ENCODE results near the gene CHD6. TPM values are rescaled to one million over a fixed set of nuclear protein-coding genes. Genes with fewer than 3 reads are reported as not detected.

Gene CHD6
- total RNA-seq, 1 donor: 33.1 TPM

DNA sequence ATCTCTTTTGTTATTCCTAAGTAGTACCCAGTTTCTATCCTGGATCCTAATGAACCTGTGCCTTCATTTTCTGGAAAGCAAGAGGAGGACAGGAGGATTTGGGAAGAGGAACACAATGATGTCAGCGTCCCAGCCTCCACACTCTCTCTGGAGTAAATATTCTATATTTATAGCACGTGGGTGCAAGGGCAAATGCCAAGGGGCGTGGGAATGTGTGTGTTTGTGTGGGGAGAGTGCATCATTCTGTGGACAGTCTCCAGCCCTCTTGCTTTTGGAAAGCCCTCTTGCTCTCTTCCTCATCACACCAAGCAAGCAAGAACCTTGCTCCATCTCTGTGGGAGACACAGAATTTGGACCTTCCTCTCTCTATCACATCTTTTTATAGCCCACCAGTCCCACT lies 148.3 kb downstream of the CHD6 start:
- no peak for DNase-seq (ENCODE audit: low read depth in 2 of 3, low spot score in 2 of 3)

DNA sequence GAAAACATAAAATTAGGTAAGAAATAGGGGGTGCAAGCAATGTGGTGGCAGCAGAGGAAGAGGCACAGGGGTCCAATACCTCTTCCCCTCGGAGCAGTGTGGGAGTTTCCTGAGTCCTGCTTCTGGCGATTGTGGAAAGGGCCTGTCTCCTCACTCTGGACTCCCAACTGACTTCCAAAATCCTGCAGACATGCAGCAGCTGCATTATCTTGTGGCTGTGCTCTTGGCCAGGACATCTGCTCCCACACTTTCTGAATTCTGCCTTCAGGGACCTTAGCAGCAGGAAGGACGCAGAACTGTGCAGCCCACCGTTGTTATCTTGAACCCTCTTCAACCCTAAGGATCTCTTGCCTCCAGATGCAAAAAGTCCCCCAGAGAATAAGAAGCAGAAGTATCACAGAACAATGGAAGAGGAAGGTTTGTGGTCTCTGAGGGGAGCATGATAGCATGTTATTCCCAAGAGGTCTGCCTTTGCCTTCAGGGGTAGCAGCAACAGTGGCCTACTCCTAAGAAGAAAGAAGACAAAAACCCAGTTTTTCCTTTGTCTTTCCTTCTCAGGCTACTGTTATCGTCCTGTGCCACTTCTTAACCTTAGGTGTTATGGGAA lies 149.1 kb downstream of the CHD6 start:
- peak in 1 of 3 donors; percentile 8 for DNase-seq (ENCODE audit: low read depth in 2 of 3, low spot score in 2 of 3)

DNA sequence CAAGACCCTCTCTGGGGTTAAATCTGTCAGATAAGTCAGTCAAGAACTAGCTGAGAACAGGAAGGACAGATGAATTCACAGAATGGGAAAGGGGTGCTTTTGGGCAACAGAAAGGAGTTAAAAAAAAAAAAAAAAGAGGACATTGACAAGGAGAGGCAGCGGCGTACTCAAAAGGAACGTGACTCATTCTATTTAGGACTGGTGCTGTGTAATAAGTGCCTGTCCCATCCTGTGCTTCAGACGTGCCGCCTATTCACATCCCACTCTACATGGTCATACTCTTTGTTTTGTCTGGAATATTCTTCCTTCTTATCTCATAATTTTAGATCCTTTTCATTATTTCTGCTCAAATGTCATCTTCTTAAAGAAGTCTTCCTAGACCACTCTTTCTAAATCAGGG lies 150.5 kb downstream of the CHD6 start:
- no peak for DNase-seq (ENCODE audit: low read depth in 2 of 3, low spot score in 2 of 3)

DNA sequence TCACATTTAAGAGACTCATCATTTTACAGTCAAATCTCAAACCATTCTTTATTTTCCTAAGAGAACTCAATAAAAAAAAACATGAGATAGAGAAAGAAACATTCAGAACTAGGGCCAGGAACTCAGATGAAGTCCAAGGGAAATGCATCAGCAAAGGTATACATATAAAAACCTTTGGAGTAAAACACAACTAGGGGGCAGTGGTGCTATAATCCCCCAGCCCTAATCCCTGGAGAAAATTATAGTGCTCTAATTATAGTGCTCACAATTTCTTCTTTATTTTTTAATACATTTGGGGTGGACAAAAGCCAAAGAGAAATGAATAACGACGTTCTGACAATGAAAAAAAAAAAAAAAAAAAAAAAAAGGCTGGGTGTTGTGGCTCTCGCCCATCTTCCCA lies 151.0 kb downstream of the CHD6 start:
- DNase-seq (ENCODE audit: low read depth in 2 of 3, low spot score in 2 of 3): no peak

DNA sequence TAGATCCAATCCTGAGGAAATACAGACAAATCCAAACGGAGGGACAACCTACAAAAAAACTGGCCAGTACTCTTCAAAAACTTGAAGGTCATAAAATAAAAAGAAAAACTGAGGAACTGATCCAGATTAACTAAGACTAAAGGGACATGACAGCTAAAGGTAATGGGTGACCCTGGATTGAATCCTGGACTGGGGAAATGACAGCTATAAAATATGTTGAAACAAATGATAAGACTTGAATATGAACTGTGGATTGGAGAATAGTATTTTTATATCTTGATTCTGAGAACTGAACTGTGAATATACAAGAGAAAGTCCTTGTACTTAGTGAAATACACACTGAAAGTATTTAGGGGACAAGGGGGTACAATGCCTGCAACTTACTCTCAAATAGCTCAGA lies 154.6 kb downstream of the CHD6 start:
- no peak for DNase-seq (ENCODE audit: low read depth in 2 of 3, low spot score in 2 of 3)

DNA sequence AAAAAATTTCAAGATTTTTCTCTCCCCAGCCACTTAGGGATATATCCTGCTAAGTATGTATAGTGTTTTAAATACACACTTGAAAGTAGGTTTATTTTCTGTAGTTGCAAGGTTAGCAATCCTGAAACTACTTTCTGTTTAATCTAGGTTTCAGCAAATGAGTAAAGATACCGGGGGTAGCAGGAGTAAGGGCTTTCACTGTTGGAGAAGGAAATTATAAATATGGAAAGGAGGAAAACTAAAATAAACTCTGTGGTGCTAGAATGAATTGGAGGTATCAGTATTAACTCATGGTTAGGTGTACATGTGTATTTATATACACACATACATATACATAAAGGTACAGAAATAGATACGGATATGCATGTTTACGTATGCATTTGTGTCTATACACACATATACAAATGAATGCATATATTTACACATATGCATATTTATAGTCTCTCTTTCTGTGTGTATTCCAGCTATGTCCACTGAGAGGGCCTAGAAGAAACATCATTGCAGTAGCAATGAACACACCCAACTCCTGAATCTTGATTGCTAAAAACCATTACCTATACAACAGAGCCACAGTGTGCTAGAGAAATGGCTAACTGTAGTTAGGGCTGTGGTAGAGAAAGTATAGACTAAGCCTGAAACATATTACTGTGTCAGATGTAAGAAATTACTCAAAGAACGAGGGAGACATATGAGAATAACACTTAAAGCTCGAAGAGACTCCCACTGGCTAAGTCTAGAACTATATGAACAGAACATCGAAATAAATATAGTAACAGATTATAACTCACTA lies 155.6 kb downstream of the CHD6 start:
- DNase-seq (ENCODE audit: low read depth in 2 of 3, low spot score in 2 of 3): no peak

DNA sequence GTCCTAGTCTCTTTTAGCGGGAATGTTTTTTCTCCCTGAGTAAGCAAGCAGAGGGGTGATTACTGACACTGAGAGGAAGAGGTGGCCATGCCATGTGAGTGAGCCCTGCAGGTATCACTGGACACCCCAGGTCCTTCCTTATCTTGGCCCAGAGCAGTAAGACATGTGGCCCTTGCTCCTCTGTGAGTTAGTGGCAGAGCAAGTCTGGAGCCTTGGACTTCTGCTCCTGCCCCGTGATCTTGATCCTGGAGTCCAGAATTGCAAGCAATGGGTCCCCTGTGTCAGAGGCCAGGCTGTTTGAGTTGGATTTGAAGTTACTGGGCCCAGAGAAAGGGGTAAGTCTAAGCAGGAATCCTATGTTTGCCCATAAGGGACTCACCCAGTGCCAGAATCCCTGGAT lies 159.4 kb downstream of the CHD6 start:
- DNase-seq (ENCODE audit: low read depth in 2 of 3, low spot score in 2 of 3): no peak

DNA sequence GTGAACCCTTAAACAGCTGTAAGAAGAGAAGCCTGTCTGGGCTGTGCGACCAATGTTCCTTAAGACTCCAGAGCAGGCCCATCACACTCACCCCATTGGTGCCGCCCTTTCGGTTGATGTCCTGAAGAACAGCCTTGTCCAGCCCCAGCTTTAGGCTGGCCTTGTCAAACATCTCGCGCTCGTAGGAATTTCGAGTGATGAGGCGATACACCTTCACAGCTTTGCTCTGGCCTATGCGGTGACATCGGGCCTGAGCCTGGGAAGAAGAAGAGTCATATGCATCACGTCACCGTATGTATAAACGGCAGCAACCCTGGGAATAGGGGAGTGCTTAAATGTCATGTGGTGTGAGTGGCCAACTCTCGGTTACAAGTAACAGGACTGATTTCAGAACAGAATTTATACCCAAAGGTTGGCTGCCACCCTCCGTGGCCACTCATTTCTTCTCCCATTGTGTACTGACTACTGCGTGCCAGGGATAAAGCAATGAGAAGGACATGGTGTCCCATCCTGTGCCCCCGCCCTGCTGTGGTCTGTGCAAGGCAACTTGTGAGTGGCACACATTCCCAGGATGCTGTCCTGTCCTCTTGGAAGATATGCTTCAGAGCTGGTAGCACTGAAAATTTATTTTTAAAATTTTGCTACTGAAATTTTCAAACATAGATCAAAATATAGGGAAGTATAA lies 160.9 kb downstream of the CHD6 start:
- no peak for DNase-seq (ENCODE audit: low read depth in 2 of 3, low spot score in 2 of 3)

DNA sequence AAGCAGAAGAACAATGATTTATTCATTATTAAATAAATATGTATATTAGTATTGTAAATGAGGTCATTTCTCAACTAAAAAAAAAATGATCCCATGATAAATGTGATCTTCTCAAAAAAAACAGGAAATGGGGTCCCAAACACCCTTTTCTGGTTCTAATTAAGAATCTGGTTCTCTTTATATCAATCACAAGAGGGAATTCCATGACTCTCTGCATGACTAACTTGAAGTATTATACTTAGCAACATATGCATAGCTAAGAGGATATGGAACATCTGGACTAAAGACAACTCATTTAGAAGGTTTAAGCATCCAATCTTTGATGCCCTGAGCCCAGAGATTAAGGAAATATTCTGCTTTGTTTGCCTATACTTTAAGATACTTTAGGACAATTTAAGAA lies 161.8 kb downstream of the CHD6 start:
- no peak for DNase-seq (ENCODE audit: low read depth in 2 of 3, low spot score in 2 of 3)

DNA sequence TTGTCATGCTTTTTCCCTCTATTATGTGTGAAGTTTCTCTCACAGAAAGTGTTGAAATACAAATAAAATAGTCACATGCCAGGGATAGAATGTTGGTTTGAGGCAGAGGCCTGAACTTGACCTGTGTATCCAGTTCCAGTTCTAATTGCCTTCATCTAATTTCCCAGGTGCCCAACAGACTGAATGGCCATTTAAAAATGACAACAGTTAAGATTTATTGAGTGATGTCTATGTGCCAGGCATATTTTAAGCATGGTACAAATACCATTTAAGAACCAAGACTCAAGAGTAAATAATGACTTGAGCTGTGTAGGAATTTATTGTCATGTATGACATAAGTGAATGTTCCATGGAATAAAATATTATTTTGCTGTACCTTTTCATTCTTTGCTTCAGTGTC lies 163.9 kb downstream of the CHD6 start:
- DNase-seq (ENCODE audit: low read depth in 2 of 3, low spot score in 2 of 3): no peak

DNA sequence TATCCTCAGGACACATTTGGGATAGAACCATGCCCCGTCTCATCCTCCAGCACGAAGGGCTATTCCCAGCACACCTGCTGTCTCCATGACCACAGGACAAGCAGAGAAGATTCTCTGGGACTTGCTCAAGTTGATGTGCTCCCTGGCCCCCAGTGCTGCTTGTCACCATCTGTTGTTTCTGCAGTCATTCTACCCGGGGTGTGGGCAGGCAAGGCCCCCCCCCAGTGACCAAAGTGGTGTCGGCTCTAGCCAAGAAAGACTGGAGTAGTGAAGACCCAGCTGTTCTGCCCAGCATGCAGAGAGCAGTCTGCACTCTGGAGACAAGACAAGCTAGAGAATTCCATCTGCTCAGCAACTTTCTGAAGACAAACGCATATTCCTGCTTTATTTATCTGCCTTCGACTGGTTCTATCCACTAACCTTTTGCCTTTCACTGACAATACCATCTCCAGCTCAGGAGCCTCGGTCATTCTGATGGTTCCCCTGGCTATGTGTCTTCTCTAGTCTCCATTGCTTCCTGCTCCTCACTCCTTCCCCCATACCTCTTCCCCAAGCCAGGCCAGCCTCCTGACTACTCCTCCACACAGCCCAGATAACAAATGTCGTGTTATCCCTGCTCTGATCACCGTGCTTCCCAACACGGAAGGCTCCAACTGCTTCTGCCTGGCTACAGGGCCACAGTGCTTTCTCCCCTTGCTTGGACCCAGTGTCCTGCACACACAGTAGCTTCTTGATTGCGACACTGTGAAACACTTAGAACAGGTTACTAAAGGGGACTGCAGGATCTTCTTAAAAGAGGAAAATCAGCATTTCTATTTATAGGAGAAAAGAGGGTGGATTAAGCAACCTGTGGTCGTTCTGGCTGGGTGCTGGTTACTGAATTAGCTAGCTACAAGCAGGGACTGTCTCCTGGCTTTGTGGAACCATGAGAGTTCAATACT lies 164.9 kb downstream of the CHD6 start:
- no peak for DNase-seq (ENCODE audit: low read depth in 2 of 3, low spot score in 2 of 3)

DNA sequence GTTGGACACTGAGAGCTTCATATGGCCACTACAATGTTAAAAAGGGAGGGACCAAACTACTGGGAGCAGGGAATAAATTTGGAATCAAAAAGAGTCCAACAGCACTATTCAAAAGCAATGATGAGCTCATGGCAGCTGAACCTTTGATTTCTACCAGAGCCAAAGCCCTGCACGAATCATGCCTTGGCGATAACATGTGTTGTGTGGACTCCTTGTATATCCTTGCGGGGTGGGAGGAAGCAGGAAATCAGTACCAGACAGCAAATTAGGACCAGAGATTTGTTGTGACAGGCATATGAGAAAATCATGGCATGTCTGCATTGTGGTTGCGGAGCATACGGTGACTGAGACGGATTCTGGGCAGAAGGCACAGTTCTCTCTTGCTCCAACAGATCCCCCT lies 166.0 kb downstream of the CHD6 start:
- DNase-seq (ENCODE audit: low read depth in 2 of 3, low spot score in 2 of 3): no peak

DNA sequence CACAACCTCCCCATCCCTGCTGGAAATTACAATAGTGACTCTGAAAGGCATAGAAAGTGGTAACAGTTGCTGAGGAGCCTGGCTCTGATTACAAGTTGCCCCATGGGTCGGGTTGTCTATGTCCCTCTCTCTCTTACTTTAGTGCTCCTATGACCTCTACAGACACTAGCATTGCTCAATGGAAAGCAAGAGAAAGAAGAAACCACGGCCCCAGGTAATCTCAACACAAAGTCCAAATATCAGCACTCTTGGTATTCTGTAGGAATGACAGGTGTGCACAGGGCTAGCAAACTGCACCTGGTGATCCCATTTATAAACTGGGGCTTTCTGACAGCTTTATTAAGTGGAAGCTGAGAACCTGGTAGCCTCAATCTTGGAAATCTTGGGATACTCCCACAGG lies 171.2 kb downstream of the CHD6 start:
- no peak for DNase-seq (ENCODE audit: low read depth in 2 of 3, low spot score in 2 of 3)

DNA sequence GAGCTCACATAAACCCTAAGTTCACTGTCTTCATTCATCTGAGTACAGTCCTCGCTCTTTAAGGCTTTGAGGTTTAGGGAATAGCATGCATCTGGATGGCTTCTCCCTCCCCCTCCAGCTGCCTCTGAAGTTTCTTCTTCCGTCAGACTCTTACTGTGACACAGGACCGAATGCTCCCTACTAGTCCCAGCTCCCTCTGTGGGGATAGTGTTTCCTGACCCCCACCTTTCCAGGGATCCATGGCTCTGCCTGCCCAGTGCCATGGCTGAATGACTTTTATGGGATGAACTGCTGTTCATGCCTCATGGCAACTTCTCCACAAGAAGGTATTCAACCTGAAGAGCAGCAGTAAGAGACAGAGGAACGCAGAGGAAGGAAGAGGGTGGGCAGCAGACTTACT lies 171.7 kb downstream of the CHD6 start:
- no peak for DNase-seq (ENCODE audit: low read depth in 2 of 3, low spot score in 2 of 3)

DNA sequence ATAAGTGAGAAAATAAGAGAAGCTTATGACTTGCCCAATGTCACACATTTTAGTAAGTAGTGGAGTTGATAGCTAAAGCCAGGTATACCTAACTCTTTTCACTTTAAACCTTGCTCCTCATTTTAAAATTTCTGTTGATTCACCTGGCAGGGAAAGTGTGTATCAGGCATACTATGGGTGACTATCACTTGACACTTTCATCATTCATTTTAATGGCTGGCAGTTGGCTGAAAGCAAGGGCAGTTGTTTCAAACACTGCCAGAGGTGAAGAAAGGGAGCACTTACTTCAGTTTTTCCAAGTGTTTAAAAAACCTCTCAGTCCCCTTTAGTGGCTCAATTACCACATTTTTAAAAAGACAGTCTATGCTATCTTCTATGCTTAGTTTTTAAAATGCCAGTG lies 173.4 kb downstream of the CHD6 start:
- DNase-seq (ENCODE audit: low read depth in 2 of 3, low spot score in 2 of 3): no peak

DNA sequence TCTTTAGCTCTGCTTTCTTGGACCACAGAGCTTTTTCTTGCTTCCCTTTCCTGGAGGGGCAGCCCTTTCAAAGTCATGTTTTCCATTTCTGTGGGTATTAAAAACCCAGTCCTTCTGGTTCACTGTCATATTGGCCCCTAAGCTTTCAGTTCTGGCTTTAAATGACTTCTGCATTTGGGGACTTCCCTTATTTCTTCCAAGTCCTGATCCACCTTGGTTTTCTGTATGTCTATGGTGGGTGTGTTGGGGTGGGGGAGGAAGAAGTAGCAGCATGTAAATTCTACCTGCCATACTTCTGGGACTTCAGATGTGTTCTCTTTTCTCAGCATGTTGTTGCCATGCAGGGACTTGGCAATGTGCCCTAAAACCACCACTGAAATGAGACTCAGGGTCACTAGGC lies 174.5 kb downstream of the CHD6 start:
- peak in 2 of 3 donors; percentile 5 to 52 for DNase-seq (ENCODE audit: low read depth in 2 of 3, low spot score in 2 of 3)

DNA sequence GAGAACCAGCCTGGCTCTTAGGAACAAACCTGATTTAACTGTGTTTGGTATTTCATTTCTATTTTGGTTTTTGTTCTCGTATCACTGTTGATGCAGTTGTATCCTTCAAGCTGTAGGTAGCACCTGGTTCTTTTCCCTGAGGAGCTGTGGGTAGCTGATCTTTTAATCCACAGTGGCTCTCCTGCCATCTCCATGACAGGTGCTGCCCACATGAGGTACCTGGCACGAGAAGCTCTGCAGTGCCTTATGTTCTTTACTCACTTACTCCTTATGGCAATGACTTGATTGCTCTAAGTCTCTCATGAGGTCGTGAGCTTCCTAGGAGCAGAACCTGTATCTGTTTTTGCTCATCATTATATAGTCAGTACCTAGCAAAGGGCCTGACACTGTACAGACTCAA lies 177.3 kb downstream of the CHD6 start:
- no peak for DNase-seq (ENCODE audit: low read depth in 2 of 3, low spot score in 2 of 3)

DNA sequence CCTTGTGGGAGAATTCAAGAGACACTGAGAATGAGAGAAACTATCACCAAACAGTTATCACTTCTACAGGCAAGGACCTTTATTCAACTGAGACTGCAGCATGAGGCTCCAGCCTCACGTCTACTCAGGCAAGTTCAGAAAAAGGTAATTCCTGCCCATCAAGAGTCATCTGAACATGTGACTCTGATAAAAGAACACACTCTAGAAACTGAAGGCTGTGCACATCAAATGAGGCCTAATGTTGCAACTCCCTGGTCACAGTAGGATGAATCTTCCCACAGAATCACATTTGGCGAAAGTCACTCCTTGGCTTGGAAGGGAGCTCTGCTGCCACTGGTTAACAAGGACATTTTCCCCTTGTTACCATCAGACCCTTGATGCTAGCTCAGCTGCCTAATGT lies 180.3 kb downstream of the CHD6 start:
- no peak for DNase-seq (ENCODE audit: low read depth in 2 of 3, low spot score in 2 of 3)

DNA sequence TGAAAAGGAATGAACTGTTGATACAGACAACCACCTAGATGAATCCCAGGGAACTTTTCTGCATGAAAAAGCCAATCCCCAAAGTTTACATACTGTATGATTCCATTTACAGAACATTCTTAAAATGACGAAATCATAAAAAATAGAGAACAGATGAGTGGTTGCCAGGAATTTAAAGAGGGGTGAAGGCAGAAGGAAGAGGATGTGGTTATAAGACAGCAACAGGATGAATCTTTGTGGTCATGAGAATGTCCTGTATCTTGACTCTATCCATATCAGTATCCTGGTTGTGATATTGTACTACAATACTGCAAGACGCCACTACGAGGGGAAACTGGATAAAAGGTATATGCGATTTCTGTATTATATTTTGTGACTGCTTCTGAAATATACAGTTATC lies 181.5 kb downstream of the CHD6 start:
- no peak for DNase-seq (ENCODE audit: low read depth in 2 of 3, low spot score in 2 of 3)

DNA sequence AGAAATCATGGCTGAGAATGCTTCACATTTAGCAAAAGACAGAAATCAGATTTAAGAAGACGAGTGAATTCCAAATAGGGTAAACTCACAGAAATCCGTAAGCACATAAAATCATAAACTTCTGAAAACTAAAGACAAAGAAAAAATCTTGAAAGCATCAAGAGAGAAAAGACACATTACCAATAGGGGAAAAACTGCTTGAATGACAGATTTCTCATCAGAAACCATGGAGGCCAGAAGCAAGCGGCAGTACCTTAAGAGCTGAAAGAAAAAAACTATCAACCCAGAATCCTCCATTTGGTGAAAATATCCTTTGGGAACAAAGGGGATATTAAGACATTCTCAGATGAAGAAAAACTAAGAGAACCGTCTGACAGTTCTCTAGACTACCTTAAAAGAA lies 185.0 kb downstream of the CHD6 start:
- no peak for DNase-seq (ENCODE audit: low read depth in 2 of 3, low spot score in 2 of 3)

DNA sequence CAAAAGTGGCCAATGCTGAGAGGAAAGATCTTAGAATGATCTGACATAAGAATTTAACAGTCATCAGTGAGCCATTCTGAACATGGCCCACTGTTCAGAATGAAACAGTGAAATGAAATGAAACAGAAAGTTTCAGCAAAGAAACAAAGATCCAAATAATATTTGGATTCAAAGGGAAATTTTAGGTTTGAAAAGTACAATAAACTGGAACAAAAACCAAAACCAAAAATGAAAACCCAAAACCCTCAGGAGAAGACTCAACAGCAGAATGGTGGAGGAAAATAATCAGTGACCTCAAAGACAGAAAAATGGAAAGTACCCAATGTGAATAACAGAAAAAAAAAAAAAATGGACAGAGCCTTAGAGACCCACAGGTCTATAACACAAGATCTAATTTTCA lies 185.4 kb downstream of the CHD6 start:
- DNase-seq (ENCODE audit: low read depth in 2 of 3, low spot score in 2 of 3): no peak

Data from hematopoietic multipotent progenitor cell (in vitro differentiated cells).